ENCODE data around the gene SLAMF7.

GRCh38 chr1:160744199-160744851 is 5.3 kb downstream of the SLAMF7 start:
- TF ChIP-seq CHD2 (IDR thresholded peaks at IDR 0.05; ENCODE audit: low read length) (no peak), BACH1 (IDR thresholded peaks at IDR 0.05; ENCODE audit: low read length) (no peak), YY1 (IDR thresholded peaks at IDR 0.05; ENCODE audit: low read depth, low read length) (no peak), SP1 (IDR thresholded peaks at IDR 0.05; ENCODE audit: low read depth, low read length) (no peak), ATF2 (IDR thresholded peaks at IDR 0.05; ENCODE audit: low read length) (no peak), CTCF (IDR thresholded peaks at IDR 0.05; ENCODE audit: control extremely low read depth in 1 of 3, insufficient read depth in 1 of 3, low read depth in 1 of 3, low read length in 3 of 3) (no peak), NRF1 (IDR thresholded peaks at IDR 0.05; ENCODE audit: low read depth, low read length) (no peak), BRCA1 (IDR thresholded peaks at IDR 0.05; ENCODE audit: low read depth, low read length) (no peak), ATF3 (IDR thresholded peaks at IDR 0.05; ENCODE audit: insufficient read depth, low read depth, low read length) (no peak), POLR2A (IDR thresholded peaks at IDR 0.05; ENCODE audit: control extremely low read depth in 1 of 2, low read depth in 2 of 2, low read length in 2 of 2) (no peak)

Data from H1 (cell line).